HepG2 (cell line): ENCODE results near the gene ADH4. TPM values are rescaled to one million over a fixed set of nuclear protein-coding genes. Genes with fewer than 3 reads are reported as not detected.

Experiments used
- HES4 ChIP-seq: sonication (generic); formaldehyde crosslinking; IDR thresholded peaks from 2 replicates; pipeline ENCODE4 v1.9.0; 2021; ENCODE audit warnings: mild to moderate bottlenecking, missing genetic modification reagents, borderline replicate concordance
- KLF12 ChIP-seq: sonication (generic); formaldehyde crosslinking; IDR thresholded peaks from 2 replicates; pipeline ENCODE4 v1.4.0; 2020; ENCODE audit warnings: missing genetic modification reagents, borderline replicate concordance
- NFIC ChIP-seq: IDR thresholded peaks from 2 replicates; pipeline ENCODE4 v1.6.1; 2012; ENCODE audit warnings: mild to moderate bottlenecking, low read length, inconsistent platforms
- ZBTB20 ChIP-seq: sonication (generic); formaldehyde crosslinking; IDR thresholded peaks from 2 replicates; pipeline ENCODE4 v1.8.1; 2023; ENCODE audit warnings: missing genetic modification reagents, low read depth, mild to moderate bottlenecking, borderline replicate concordance
- ZNF296 ChIP-seq: sonication (generic); formaldehyde crosslinking; conservative IDR thresholded peaks from 2 replicates; pipeline ENCODE4 v1.5.0; 2020; ENCODE audit warnings: mild to moderate bottlenecking, missing genetic modification reagents
- ZNF33A ChIP-seq: sonication (generic); formaldehyde crosslinking; IDR thresholded peaks from 2 replicates; pipeline ENCODE4 v1.5.1; 2020; ENCODE audit warnings: missing genetic modification reagents, mild to moderate bottlenecking, moderate library complexity, borderline replicate concordance
- ZNF619 ChIP-seq: sonication (generic); formaldehyde crosslinking; IDR thresholded peaks from 2 replicates; pipeline ENCODE4 v1.4.0; 2020; ENCODE audit warnings: mild to moderate bottlenecking, missing genetic modification reagents
- polyA plus RNA-seq, 8 experiments: library from polyadenylated mRNA; depleted of rRNA in 3 of 8; stranded (reverse) in 7 of 8; unstranded in 1 of 8; fragments of >200 nt; fragmentation: Illumina TruSeq in 4 of 8; extraction: Trizol in 4 of 8; gene quantifications; 2 replicates each; pipeline versions ENCODE4 v1.2.1 to v1.2.3, GENCODE V29; 2011 to 2016; ENCODE audit warnings: low read depth in 4 of 8, missing spikeins in 1 of 8, mixed read lengths in 1 of 8; ENCODE audit not compliant: insufficient read depth in 1 of 8
- total RNA-seq, 5 experiments: library from RNA; depleted of rRNA; stranded (reverse); fragments of >200 nt; fragmentation: Illumina TruSeq; extraction: Trizol; gene quantifications; 2 replicates each; pipeline ENCODE4 v1.2.3, GENCODE V29; 2016; ENCODE audit warnings: low read depth in 1 of 5
- TF ChIP-seq, protein P1 (sequence below): sonication (generic); formaldehyde crosslinking; IDR thresholded peaks from 2 replicates; pipeline ENCODE4 v1.5.0; 2020; ENCODE audit warnings: missing genetic modification reagents
- TF ChIP-seq, protein P2 (sequence below): IDR thresholded peaks from 2 replicates; pipeline ENCODE4 v1.6.1; 2012; ENCODE audit warnings: low read depth, low read length, improper control_type of control experiment

The ADH4 gene
- total and polyA plus RNA-seq, 2 of the 13 experiments (the other 11 are each of a cell fraction or from before 2014, with no cell fraction given), result 24.3 to 31.1 TPM

DNA sequence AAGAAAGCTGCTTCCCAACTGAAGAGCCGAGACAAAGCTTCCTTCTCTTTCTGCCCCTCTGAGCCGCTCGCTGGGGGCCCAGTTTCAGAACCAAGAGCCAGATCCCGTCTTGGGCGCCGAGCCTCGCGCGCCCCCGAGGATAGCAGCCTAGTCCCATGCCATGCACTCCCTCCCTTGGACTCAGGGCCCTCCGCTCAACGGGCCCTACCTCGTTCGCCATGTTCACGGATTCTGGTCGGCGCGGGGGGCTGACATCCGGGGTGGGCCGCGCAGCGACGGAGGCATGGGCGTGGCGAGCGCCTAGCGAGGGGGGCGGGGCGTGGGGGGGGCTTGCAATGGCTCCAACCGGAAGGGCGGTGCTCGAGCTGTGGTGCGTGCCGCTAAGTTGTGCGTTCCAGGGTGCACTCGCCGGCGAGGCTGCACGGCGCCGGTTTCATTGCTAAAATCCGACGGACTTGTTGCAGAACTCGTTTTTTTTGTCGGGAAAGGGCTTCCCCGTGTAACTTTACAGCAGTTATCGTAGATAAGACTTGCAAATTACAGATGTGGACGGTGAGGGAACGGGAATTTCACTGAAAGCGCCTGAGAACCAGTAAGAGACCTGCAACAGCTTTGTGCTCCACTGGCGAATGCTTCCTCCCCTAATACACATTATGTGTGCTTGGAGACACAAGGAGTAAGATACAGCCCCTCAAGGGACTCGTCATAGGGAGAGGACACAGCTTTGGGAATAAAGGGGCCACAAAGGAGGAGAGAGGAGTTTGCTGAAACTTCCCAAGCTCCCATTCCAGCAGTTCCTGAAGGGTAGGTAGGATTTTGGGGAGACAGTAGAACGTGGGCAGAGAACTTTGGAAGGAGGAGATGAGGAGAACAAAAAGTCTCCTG lies 55.4 kb downstream of the ADH4 start, which contains the start of gene ADH5 (continued):
- TF ChIP-seq ZNF619, result no peak
- TF ChIP-seq ZNF33A, result no peak
- 0 out of 2 replicates have a peak, but pooled peaks have one; percentile 25 for TF ChIP-seq HES4 (CRISPR knock-in tag)
- TF ChIP-seq ZBTB20 (CRISPR knock-in tag), result 0 out of 2 replicates have a peak, but pooled peaks have one; percentile 20
- TF ChIP-seq KLF12 (CRISPR knock-in tag), result no peak
- TF ChIP-seq NFIC, result no peak
- peak; percentile 52; the same call in 1 of the 2 replicates for TF ChIP-seq ZNF296
- TF ChIP-seq, protein P1, sequence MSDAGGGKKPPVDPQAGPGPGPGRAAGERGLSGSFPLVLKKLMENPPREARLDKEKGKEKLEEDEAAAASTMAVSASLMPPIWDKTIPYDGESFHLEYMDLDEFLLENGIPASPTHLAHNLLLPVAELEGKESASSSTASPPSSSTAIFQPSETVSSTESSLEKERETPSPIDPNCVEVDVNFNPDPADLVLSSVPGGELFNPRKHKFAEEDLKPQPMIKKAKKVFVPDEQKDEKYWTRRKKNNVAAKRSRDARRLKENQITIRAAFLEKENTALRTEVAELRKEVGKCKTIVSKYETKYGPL (CRISPR knock-in tag), result no peak
- TF ChIP-seq, protein P2, sequence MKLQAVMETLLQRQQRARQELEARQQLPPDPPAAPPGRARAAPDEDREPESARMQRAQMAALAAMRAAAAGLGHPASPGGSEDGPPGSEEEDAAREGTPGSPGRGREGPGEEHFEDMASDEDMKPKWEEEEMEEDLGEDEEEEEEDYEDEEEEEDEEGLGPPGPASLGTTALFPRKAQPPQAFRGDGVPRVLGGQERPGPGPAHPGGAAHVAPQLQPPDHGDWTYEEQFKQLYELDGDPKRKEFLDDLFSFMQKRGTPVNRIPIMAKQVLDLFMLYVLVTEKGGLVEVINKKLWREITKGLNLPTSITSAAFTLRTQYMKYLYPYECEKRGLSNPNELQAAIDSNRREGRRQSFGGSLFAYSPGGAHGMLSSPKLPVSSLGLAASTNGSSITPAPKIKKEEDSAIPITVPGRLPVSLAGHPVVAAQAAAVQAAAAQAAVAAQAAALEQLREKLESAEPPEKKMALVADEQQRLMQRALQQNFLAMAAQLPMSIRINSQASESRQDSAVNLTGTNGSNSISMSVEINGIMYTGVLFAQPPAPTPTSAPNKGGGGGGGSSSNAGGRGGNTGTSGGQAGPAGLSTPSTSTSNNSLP, result no peak
